NCI-H2196 (cell line): ENCODE measurements around the gene CYP4A11.
"Not testable (repeated sequence)": the region's sequence is repeated elsewhere in the genome, so short reads cannot be mapped to it uniquely, and the experiment has no call there.

ENCODE experiments used
- DNase-seq: peaks from one replicate; lab custom pipeline; 2025; ENCODE audit not compliant: unreplicated experiment; lab: John Stamatoyannopoulos, UW

Gene CYP4A11

GRCh38 chr1:46927249-46927835, 13.9 kb downstream of the CYP4A11 start:
- no peak for DNase-seq

GRCh38 chr1:46910790-46911189, 30.5 kb downstream of the CYP4A11 start:
- no peak for DNase-seq

GRCh38 chr1:46903481-46903880, 37.8 kb downstream of the CYP4A11 start:
- no peak for DNase-seq

- no peak for DNase-seq
Measured at GRCh38 chr1:46900401-46900800, 40.9 kb downstream of the CYP4A11 start.

GRCh38 chr1:46881656-46882055, 59.6 kb downstream of the CYP4A11 start:
- not testable (repeated sequence) for DNase-seq
